Epithelial cell of esophagus (primary cell): Measurements from ENCODE around the gene TMEM43.

Experiments used
- DNase-seq: peaks from one replicate; pipeline ENCODE4 v3.0.0; 2010; ENCODE audit warnings: low read depth
- H3K4me3 ChIP-seq: 2 replicates; pipeline ENCODE4 v1.5.1; 2011; ENCODE audit warnings: mild to moderate bottlenecking, low read length, control low read depth
- TF ChIP-seq, protein P1 (sequence below): IDR thresholded peaks from 2 replicates; pipeline ENCODE4 v1.5.1; 2011; ENCODE audit warnings: low read depth, mild to moderate bottlenecking, low read length, control low read depth, inconsistent platforms; ENCODE audit not compliant: insufficient read depth; ENCODE audit errors: missing control alignments

TMEM43 gene

DNA sequence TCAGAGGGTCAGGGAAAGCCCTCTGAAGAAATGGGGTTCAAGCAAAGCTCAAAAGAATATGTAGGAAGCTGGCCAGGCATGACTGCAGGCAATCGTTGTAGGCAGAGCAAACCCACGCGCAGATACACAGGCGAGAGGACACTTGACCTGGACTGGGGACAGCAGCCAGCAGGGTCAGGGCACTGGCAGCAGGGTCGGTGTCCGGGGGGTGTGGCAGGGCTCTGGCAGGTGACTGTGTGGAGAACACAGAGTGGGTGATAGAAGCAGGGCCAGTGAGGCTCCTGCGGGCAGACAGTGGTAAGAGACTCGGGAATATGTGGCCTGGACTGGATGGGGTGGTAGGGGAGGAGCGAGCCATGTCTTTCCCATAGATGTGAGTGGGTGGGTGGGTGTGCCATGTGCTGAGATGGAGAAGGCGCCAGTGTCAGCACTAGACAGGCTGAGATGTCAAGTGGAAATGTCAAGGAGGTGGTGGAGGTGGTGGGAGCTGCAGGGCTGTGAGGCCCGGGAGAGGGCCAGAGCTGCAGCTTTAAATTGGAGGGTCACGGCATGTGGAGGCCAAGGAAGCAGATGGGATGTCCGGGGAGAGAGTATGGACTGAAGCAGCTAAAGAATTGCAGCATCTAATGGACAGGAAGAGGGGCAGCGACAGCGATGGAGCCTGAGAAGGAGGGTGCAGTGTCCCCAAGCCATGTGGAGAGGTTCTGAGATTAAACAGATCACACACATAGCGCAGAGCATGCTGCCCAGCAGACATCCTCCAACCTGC is 13.4 kb downstream of the TMEM43 start:
- no peak overlapping the region for H3K4me3 ChIP-seq
- TF ChIP-seq, protein P1, sequence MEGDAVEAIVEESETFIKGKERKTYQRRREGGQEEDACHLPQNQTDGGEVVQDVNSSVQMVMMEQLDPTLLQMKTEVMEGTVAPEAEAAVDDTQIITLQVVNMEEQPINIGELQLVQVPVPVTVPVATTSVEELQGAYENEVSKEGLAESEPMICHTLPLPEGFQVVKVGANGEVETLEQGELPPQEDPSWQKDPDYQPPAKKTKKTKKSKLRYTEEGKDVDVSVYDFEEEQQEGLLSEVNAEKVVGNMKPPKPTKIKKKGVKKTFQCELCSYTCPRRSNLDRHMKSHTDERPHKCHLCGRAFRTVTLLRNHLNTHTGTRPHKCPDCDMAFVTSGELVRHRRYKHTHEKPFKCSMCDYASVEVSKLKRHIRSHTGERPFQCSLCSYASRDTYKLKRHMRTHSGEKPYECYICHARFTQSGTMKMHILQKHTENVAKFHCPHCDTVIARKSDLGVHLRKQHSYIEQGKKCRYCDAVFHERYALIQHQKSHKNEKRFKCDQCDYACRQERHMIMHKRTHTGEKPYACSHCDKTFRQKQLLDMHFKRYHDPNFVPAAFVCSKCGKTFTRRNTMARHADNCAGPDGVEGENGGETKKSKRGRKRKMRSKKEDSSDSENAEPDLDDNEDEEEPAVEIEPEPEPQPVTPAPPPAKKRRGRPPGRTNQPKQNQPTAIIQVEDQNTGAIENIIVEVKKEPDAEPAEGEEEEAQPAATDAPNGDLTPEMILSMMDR = no peak
- no peak for DNase-seq

DNA sequence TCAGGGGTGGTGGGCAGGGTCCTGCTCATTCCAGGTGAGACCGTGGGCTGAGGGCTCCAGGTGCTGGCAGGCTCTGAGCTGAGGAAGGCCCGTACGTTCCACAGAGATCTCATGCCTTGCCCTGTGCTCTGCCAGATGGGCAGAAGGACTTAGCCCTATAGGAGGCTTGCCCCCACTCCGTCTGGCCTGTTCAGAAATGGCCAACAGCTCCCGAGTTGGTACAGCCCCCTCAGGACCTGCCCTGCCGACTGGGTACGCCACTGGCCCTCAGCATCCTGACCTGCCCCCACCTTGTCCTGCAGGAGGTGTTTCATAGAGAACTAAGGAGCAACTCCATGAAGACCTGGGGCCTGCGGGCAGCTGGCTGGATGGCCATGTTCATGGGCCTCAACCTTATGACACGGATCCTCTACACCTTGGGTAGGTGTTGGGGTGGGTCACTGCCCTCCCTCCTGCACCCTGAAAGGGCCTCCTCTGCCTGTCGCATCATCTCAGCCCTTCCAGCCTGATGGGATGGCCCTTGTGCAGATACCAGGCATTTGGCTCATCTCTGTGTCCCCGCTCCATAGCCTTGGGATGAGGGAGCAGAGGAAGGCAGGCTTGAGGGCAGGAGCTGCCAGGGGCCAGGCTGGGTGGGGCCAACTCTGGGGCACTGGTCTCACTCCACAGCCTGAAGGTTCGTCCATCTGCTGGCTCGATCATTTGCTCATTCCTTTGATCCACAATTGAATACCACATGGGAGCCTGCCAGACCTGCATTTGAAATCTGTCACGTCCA is 14.2 kb downstream of the TMEM43 start:
- no peak for DNase-seq
- TF ChIP-seq, protein P1 = no peak
- no peak overlapping the region for H3K4me3 ChIP-seq

DNA sequence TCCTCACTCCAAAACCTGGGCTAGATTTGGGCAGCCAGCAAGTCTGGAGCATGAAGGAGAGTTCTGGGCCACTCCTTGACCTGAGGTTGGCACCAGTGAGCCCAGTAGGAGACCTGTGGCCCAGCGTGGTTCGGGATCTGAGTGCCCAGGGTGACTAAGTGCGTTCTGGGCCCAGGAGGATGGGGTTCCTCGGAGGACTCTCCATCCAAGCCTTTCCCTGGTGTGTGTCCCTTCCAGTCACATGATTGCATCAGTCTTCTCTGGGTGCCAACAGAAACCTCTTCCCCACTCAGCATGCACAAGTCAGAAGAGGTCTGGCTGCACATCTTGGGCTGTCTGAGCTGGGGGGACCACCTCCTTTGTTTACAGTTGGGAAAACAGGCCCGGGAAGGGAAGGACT is 14.9 kb downstream of the TMEM43 start:
- TF ChIP-seq, protein P1 = no peak
- H3K4me3 ChIP-seq = no peak overlapping the region
- DNase-seq = no peak

DNA sequence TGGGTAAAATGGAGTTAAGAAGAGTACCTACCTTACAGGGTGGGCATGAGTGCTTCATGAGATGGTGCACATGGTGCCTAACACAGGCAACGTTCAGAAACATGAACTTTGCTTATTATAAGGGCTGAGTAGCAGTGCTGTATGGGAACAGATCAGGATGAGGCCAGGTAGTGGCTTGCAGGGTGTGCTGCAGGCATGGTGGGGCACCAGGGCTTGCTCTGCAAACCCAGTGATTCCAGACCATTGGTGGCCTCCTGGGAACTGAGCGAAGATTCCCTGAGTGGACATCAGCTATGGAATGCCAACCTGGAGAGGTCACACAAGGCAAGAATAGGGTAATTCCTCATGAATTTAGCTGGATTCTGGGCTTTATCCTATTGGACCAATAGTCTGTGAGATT is 15.8 kb downstream of the TMEM43 start:
- H3K4me3 ChIP-seq = no peak overlapping the region
- DNase-seq = no peak
- TF ChIP-seq, protein P1 = no peak

DNA sequence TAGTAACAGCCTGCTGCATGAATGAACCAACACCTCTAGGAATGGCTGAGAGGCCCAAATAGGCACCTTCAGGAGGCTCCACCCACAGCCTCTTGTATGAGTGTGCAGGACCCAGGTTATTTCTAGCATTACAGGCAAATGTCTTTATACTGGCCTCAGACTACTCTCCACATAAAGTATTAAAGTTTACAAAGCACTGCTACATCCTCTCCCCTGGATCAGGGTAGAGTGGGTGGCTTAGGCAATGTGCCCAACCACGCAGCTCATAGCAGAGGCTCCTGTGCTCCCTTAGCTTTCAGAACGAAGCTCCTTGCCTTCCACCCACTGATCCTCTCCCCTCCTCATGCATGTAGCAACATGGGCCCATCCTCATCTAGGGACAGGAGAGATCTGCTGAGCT is 16.3 kb downstream of the TMEM43 start:
- DNase-seq = no peak
- TF ChIP-seq, protein P1 = no peak
- H3K4me3 ChIP-seq = no peak overlapping the region

DNA sequence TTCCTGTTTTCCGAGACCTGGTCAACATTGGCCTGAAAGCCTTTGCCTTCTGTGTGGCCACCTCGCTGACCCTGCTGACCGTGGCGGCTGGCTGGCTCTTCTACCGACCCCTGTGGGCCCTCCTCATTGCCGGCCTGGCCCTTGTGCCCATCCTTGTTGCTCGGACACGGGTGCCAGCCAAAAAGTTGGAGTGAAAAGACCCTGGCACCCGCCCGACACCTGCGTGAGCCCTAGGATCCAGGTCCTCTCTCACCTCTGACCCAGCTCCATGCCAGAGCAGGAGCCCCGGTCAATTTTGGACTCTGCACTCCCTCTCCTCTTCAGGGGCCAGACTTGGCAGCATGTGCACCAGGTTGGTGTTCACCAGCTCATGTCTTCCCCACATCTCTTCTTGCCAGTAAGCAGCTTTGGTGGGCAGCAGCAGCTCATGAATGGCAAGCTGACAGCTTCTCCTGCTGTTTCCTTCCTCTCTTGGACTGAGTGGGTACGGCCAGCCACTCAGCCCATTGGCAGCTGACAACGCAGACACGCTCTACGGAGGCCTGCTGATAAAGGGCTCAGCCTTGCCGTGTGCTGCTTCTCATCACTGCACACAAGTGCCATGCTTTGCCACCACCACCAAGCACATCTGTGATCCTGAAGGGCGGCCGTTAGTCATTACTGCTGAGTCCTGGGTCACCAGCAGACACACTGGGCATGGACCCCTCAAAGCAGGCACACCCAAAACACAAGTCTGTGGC is 16.9 kb downstream of the TMEM43 start:
- no peak overlapping the region for H3K4me3 ChIP-seq
- DNase-seq = no peak
- TF ChIP-seq, protein P1 = no peak
